ENCODE measurements around the gene ZNF587.

DNA sequence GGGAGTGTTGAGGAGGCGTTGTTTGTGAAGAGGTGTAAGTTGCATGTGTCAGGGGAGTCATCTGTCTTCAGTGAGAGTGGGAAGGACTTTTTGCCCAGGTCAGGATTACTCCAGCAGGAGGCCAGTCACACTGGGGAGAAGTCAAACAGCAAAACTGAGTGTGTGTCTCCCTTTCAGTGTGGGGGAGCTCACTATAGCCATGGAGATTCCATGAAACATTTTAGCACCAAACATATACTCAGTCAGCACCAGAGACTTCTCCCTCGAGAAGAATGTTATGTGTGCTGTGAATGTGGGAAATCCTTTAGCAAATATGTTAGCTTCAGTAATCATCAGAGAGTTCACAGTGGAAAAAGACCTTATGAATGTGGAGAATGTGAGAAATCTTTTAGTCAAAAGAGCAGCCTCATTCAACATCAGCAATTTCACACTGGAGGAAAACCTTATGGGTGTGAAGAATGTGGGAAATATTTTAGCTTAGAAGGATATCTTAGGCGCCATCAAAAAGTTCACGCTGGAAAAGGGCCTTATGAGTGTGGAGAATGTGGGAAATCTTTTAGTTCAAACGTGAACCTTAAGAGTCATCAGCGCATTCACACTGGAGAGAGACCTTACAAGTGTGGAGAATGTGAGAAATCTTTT, 8.4 kb upstream of the ZNF587 start:
- TF ChIP-seq POLR2A (IDR thresholded peaks at IDR 0.05) (no peak), POLR2AphosphoS5 (IDR thresholded peaks at IDR 0.05) (no peak)
- TF ChIP-seq, protein P1, sequence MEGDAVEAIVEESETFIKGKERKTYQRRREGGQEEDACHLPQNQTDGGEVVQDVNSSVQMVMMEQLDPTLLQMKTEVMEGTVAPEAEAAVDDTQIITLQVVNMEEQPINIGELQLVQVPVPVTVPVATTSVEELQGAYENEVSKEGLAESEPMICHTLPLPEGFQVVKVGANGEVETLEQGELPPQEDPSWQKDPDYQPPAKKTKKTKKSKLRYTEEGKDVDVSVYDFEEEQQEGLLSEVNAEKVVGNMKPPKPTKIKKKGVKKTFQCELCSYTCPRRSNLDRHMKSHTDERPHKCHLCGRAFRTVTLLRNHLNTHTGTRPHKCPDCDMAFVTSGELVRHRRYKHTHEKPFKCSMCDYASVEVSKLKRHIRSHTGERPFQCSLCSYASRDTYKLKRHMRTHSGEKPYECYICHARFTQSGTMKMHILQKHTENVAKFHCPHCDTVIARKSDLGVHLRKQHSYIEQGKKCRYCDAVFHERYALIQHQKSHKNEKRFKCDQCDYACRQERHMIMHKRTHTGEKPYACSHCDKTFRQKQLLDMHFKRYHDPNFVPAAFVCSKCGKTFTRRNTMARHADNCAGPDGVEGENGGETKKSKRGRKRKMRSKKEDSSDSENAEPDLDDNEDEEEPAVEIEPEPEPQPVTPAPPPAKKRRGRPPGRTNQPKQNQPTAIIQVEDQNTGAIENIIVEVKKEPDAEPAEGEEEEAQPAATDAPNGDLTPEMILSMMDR (IDR thresholded peaks at IDR 0.05 in 8 of 11, conservative IDR thresholded peaks at IDR 0.05 in 3 of 11), result no peak

Data from spleen (tissue), 7 donors.